ENCODE data around the gene USP7.
"Not testable (repeated sequence)": the region's sequence is repeated elsewhere in the genome, so short reads cannot be mapped to it uniquely, and the experiment has no call there.

USP7 gene

GRCh38 chr16:8874388-8874787, 89.3 kb downstream of the USP7 start:
- Histone ChIP-seq H3K4me2 (peak overlapping the region; percentile 27), H3K4me1 (peaks cover 67% of the 10 kb centered on the region), H3K4me3 (no peak overlapping the region), H3K9ac (no peak overlapping the region), H4K20me1 (no peaks in the 10 kb centered on the region), H3K9me3 (no peaks in the 10 kb centered on the region), H3K36me3 (no peaks in the 10 kb centered on the region), H3K27ac (0 out of 2 replicates have a peak overlapping the region, but pooled peaks have one; percentile 41), H3K27me3 (no peaks in the 10 kb centered on the region)
- no peak for TF ChIP-seq Cebpa-rat (IDR thresholded peaks at IDR 0.05)

GRCh38 chr16:8873866-8874195, 89.9 kb downstream of the USP7 start:
- H3K27me3 ChIP-seq, H3K36me3 ChIP-seq, H4K20me1 ChIP-seq, H3K9ac ChIP-seq, H3K27ac ChIP-seq, H3K9me3 ChIP-seq, H3K4me3 ChIP-seq: not testable (repeated sequence)
- Histone ChIP-seq H3K4me1 (peaks cover 69% of the 10 kb centered on the region), H3K4me2 (peak overlapping the region; percentile 27)

- no peaks in the 10 kb centered on the region for H4K20me1 ChIP-seq
- no peak overlapping the region; the same call in none of the 2 replicates for H3K4me2 ChIP-seq
- H3K4me1 ChIP-seq, result peaks cover 63% of the 10 kb centered on the region
- H3K9me3 ChIP-seq, result no peaks in the 10 kb centered on the region
- H3K4me3 ChIP-seq, result no peak overlapping the region
- H3K9ac ChIP-seq, result no peak overlapping the region
- no peak for TF ChIP-seq Cebpa-rat (IDR thresholded peaks at IDR 0.05)
- no peaks in the 10 kb centered on the region for H3K36me3 ChIP-seq
- H3K27ac ChIP-seq, result no peak overlapping the region
- no peaks in the 10 kb centered on the region for H3K27me3 ChIP-seq
Observed at GRCh38 chr16:8872967-8873865, 90.5 kb downstream of the USP7 start.

DNA sequence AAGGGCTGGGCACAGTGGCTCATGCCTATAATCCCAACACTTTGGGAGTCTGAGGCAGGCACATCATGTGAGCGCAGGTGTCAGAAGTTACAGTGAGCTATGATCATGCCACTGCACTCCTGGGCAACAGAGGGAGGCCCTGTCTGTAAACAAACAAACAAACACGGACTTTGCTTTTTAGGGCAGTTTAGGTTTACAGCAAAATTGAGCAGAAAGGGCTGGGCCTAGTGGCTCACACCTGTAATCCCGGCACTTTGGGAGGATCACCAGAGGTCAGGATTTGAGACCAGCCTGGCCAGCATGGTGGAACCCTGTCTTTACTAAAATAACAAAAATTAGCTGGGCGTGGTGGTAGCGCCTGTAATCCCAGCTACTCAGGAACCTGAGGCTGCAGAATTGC, 91.6 kb downstream of the USP7 start:
- no peak for TF ChIP-seq Cebpa-rat (IDR thresholded peaks at IDR 0.05)
- H3K27ac ChIP-seq, result peak overlapping the region; percentile 49
- no peaks in the 10 kb centered on the region for H3K36me3 ChIP-seq
- peak overlapping the region; percentile 25; the same call in 1 of the 2 replicates for H3K9ac ChIP-seq
- H3K4me2 ChIP-seq, result peak overlapping the region; percentile 99
- H3K9me3 ChIP-seq, result no peaks in the 10 kb centered on the region
- H4K20me1 ChIP-seq, result peaks cover 3% of the 10 kb centered on the region
- H3K4me3 ChIP-seq, result no peak overlapping the region
- H3K27me3 ChIP-seq, result no peaks in the 10 kb centered on the region
- H3K4me1 ChIP-seq, result peaks cover 59% of the 10 kb centered on the region

DNA sequence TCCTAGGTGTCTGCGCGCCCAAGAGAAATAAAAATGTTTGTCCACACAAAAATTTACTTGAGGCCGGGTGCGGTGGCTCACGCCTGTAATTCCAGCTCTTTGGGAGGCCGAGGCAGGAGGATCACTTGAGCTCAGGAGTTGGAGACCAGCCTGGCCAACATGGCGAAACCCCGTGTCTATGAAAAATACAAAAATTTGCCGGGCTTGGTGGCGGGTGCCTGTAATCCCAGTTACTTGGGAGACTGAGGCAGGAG, 93.8 kb downstream of the USP7 start:
- not testable (repeated sequence) for H3K27me3 ChIP-seq

DNA sequence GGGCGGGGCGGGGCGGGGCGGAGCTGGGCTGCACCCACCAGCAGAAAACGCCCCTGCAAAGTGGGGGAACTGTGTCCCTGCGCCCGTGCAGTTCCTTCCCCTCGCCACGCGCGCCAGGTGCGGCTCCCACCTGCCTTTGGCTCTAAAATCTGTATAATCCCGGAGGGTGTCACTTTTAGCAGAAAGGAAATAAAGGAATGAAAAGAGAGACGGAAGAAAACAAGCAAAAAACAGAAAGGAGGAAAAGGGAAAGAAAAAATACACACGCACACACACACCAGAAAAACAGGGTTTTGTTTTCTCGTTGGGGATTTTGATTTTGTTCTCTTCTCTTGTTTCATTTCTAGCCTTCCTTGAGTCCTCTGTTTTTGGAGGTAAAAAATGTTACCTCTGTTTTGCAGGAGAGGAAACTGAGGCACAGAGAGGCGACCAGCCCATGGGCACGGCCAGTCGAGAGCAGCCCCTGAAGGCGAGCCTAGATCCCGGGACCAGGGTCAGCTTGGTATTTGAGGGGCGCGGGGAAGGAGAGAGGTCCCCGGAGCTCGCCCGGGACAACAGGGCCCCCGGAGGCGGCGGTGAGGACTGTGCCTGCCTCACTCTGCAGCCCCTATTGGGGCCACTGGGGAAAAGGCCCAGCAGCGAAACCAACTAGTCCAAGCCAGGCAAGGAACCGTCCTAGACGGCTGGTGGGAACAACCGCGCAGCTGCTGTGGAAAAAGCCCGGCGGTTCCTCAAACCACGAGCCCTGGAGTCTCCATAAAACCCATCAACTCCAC, 94.3 kb downstream of the USP7 start:
- TF ChIP-seq Cebpa-rat (IDR thresholded peaks at IDR 0.05), result no peak
- Histone ChIP-seq H3K4me1 (peaks cover 72% of the 10 kb centered on the region), H3K4me2 (peak overlapping the region; percentile 99), H3K9ac (peak overlapping the region; percentile 83), H3K4me3 (peak overlapping the region; percentile 83), H3K27me3 (no peaks in the 10 kb centered on the region), H3K27ac (peak overlapping the region; percentile 88), H3K36me3 (peaks cover 9% of the 10 kb centered on the region), H4K20me1 (peaks cover 30% of the 10 kb centered on the region), H3K9me3 (no peaks in the 10 kb centered on the region)

More for the DNA sequence above, 93.8 kb downstream of the USP7 start:
- Histone ChIP-seq H3K9ac (peak overlapping the region; percentile 83), H3K4me1 (peaks cover 72% of the 10 kb centered on the region), H3K4me2 (peak overlapping the region; percentile 99), H3K4me3 (peak overlapping the region; percentile 83), H4K20me1 (peaks cover 24% of the 10 kb centered on the region), H3K27ac (peak overlapping the region; percentile 88)
- not testable (repeated sequence) for H3K9me3 ChIP-seq, H3K36me3 ChIP-seq

DNA sequence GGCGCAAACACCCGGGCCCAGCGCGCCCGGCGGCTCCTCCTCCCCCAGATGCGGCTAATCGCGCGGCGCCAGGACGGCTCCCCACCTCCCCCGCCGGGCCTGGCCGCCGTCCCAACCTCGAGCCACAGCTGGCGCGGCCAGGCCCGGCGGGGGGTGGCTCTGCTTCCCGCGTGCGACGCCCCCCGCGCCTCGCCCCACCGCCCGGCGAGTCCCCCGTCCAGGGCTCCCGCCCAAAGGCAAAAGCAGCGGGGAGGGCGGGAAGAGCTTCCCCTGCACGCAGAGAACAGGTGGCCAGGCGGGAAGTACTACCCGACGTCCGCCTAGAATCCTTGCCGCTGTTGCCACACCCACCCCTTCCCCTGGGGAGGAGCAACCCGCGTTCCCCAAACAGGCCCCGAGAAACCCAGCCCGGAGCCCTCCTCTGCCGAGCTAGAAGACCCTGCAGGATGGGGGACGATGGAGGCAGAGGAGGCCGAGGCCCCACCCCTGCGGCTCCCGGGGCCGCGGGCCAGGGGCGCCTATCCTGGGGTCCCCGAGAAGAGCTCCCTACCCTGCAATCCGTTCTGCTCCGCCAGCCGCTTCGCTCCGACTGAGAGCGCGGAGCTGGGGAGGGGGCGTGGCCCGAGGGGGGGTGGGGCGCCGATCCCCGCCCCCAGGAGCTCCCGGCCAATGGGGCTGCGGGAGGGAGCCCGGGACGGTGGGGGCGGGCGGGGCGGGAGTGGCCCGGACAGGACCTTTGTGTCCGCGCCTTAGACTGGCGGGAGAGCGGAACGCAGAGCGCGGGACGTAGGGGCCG, 95.1 kb downstream of the USP7 start, which contains the start of gene CARHSP1:
Gene CARHSP1, minus strand, starts transcription at position 591 of the 796 bp plus-strand sequence. CDS start 9,678 bp downstream, outside the sequence.
- H3K27ac ChIP-seq, result peak within 1 kb of the TSS; percentile 99
- H3K4me3 ChIP-seq, result peak within 1 kb of the TSS; percentile 83
- peaks cover 37% of the 10 kb centered on the region for H4K20me1 ChIP-seq
- no peaks in the 10 kb centered on the region for H3K9me3 ChIP-seq
- no peak for TF ChIP-seq Cebpa-rat (IDR thresholded peaks at IDR 0.05)
- H3K27me3 ChIP-seq, result no peaks in the 10 kb centered on the region
- peaks cover 14% of the 10 kb centered on the region for H3K36me3 ChIP-seq
- H3K4me2 ChIP-seq, result peak within 1 kb of the TSS; percentile 99
- peak within 1 kb of the TSS; percentile 97 for H3K9ac ChIP-seq
- peaks cover 72% of the 10 kb centered on the region for H3K4me1 ChIP-seq

GRCh38 chr16:8867932-8868415, 95.7 kb downstream of the USP7 start:
- Histone ChIP-seq H3K36me3 (peaks cover 20% of the 10 kb centered on the region), H4K20me1 (peaks cover 44% of the 10 kb centered on the region), H3K9me3 (no peaks in the 10 kb centered on the region), H3K27ac (peak overlapping the region; percentile 99), H3K27me3 (no peaks in the 10 kb centered on the region), H3K4me3 (peak overlapping the region; percentile 83), H3K4me1 (peaks cover 73% of the 10 kb centered on the region), H3K4me2 (peak overlapping the region; percentile 96), H3K9ac (peak overlapping the region; percentile 97)
- no peak for TF ChIP-seq Cebpa-rat (IDR thresholded peaks at IDR 0.05)

DNA sequence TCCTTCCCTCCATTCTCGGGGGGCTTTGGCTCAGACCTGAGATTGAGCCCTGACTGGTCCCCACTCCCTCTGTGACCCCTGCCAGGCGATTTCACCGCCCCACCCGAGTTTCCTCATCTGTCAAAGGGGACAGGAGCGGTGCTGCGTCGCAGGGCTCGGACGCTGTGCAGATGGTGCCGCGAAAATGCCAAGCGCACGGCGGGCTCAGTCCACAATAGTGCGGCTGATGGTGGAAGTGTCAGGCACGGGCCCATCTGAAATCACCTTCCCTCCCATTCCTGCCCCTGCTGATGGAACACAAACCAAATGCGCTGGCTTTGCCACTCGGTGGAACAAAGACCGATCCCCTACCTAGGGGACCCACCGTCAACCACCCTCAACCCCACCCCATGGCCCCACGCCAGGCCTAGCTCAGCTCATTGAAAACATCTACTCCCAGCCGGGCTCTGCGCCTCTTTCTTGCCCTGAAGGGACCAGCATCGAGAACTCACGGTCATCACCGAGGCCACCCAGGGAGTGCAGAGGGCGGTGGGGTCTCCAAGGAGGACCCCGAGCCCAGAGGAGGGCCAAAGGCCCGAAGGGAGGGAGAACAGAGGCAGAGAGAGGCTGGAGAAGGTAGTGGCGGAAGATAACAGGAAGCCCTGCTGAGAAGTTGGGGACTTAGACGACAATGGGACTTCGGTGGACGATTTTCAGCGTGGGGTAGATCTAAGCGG, 96.3 kb downstream of the USP7 start:
- Histone ChIP-seq H3K9me3 (no peaks in the 10 kb centered on the region), H3K4me3 (peak overlapping the region; percentile 83), H3K9ac (peak overlapping the region; percentile 97), H3K4me1 (peaks cover 73% of the 10 kb centered on the region), H3K27ac (peak overlapping the region; percentile 99), H3K4me2 (peak overlapping the region; percentile 96), H3K36me3 (peaks cover 26% of the 10 kb centered on the region), H3K27me3 (no peaks in the 10 kb centered on the region), H4K20me1 (peaks cover 50% of the 10 kb centered on the region)
- TF ChIP-seq Cebpa-rat (IDR thresholded peaks at IDR 0.05), result no peak
